Fibroblast of the aortic adventitia (primary cell): Measurements from ENCODE around the gene RGS7. TPM values are rescaled to one million over a fixed set of nuclear protein-coding genes. Genes with fewer than 3 reads are reported as not detected.

Source experiments
- DNase-seq: peaks from one replicate; pipeline ENCODE4 v3.0.0-alpha.2; 2010; ENCODE audit warnings: low read depth
- H3K4me3 ChIP-seq: 2 replicates; pipeline ENCODE4 v1.5.1; 2011; ENCODE audit warnings: low read depth, mild to moderate bottlenecking, control low read depth, low read length, moderate library complexity
- CTCF ChIP-seq: IDR thresholded peaks from 2 replicates; pipeline ENCODE4 v1.5.1; 2011; ENCODE audit warnings: mild to moderate bottlenecking, low read length, control low read depth, inconsistent platforms; ENCODE audit not compliant: insufficient read depth
- total RNA-seq: library from RNA; depleted of rRNA; stranded (reverse); fragments of >200 nt; gene quantifications from 2 replicates; pipeline ENCODE4 v1.2.3, GENCODE V29; 2012; ENCODE audit warnings: low replicate concordance

Gene RGS7
- total RNA-seq, 1 donor, result 0.63 TPM

- no peak for TF ChIP-seq CTCF
- no peak overlapping the region for H3K4me3 ChIP-seq
- DNase-seq, result no peak
Observed at GRCh38 chr1:240942901-240943300, 414.1 kb downstream of the RGS7 start.

GRCh38 chr1:240941701-240942370, 415.2 kb downstream of the RGS7 start:
- DNase-seq, result no peak
- TF ChIP-seq CTCF, result no peak
- H3K4me3 ChIP-seq, result no peak overlapping the region

GRCh38 chr1:240936911-240937668, 419.9 kb downstream of the RGS7 start:
- no peak for DNase-seq
- no peak overlapping the region for H3K4me3 ChIP-seq
- TF ChIP-seq CTCF, result no peak

GRCh38 chr1:240935920-240936319, 421.1 kb downstream of the RGS7 start:
- H3K4me3 ChIP-seq, result no peak overlapping the region
- DNase-seq, result no peak
- TF ChIP-seq CTCF, result no peak

GRCh38 chr1:240931031-240931430, 426.0 kb downstream of the RGS7 start:
- H3K4me3 ChIP-seq, result no peak overlapping the region
- TF ChIP-seq CTCF, result no peak
- DNase-seq, result no peak

GRCh38 chr1:240928265-240928664, 428.7 kb downstream of the RGS7 start:
- TF ChIP-seq CTCF, result no peak
- DNase-seq, result no peak
- H3K4me3 ChIP-seq, result no peak overlapping the region
